ENCODE measurements around the gene RNMT.
"Not testable (repeated sequence)": the region's sequence is repeated elsewhere in the genome, so short reads cannot be mapped to it uniquely, and the experiment has no call there.

Gene RNMT

DNA sequence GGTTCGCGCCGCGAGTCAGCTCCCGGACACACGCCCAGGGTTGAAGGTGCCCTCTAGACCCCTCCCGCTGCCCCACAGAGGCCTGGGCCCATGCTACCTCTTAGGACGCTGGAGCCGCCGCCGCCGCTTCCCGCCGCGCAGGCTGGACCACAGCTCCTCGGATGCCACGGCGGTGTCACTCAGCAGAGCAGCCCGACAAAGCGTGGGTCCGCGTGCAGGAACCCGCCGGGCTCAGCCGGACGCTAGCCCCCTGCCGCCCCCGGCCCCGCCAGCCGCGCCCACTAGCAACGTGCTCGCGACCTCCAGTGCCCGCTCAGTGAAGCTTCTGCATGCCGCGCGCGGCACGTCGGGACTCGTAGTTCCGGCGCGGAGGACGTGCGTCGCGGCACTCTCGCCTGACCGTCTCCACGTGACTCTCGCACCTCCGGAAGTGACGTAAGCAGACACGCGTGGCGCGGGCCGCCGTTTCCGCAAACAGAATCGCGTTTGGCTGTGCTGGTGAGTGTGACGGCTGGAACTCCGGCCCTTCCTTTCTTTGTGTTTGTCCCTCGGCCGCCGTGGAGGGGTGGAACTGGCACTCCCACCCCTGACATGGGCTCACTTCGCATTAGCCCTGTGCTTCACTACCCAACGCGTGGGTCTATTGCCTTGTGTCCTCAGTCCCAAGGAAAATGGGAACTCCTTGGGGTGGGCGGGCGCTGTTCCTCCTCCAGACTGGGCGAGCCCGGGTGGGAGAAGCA lies at the start of gene RNMT, which contains the start of gene FAM210A:
Gene RNMT, plus strand, starts transcription at position 442 of the 740 bp plus-strand sequence. CDS start 4,845 bp downstream, outside the sequence.
Gene FAM210A, minus strand, starts transcription at position 327 of the 740 bp plus-strand sequence. CDS start 44,481 bp downstream, outside the sequence.
- FAIRE-seq = peak; percentile 74

DNA sequence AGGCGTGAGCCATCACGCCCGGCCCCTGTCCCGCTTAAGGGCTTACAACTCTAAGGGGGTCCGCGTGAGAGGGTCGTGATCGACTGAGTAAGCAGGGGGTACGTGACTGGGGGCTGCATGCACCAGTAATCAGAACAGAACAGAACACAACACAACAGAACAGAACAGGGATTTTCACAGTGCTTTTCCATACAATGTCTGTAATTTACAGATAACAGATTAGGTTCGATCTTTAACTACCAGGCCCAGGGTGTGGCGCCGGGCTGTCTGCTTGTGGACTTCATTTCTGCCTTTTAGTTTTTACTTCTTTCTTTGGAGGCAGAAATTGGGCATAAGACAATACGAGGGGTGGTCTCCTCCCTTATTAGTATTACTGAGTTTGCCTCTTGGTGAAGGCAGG lies 49.1 kb upstream of the RNMT start:
- FAIRE-seq = not testable (repeated sequence)

DNA sequence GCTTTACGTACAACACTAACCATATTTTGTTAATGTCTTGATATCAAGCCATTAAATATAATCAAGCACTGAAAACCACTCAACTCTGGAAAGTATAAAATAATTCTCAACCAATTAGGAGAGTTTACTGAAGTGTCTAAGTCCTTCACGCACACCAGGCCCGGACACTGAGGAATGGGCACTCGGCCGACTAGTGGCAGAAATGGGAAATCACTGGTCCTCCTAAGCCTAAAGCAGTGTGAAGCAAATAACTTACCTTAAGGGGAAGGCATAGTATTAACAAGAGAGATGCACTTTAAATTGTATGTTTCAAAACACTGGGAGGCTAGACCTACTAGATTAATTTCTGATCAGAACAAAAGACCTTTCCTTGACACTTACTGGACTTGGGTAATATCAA lies 45.9 kb upstream of the RNMT start:
- FAIRE-seq = no peak

DNA sequence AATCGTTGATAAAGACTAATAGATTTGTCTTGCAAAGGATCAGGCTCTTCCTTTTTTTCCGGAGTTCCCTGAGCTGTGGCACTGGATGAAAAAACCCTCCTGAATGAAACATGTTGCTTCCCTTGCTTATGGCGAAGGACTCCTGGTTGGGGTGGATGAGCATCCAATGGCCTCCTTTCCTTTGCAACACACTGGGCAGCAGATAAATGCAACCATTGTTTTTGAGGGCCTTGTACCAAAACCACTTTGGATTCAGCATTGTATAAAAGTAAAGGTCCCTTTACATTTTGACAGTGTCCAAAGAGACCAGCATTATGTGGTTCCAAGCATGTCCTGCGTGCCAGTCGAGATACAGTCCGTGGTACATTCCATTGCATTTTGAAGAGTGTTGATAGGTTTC lies 44.8 kb upstream of the RNMT start:
- no peak for FAIRE-seq

DNA sequence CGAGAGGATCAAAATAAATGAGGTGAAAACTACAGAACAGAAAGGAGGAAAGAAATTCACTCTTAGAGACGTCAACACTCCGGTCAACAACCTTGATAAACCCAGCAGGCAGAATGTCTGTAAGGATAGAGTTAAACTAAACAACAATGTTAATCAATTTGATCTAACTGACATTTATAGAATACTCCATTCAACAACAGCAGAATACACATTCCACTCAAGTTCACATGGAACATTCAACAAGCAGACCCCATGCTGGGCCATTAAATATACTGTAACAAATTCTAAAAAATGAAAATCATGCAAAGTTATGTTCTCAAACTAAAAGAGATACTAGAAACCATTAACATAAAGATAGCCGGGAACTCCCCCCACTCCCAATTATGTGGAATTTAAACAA lies 41.9 kb upstream of the RNMT start:
- FAIRE-seq = no peak

DNA sequence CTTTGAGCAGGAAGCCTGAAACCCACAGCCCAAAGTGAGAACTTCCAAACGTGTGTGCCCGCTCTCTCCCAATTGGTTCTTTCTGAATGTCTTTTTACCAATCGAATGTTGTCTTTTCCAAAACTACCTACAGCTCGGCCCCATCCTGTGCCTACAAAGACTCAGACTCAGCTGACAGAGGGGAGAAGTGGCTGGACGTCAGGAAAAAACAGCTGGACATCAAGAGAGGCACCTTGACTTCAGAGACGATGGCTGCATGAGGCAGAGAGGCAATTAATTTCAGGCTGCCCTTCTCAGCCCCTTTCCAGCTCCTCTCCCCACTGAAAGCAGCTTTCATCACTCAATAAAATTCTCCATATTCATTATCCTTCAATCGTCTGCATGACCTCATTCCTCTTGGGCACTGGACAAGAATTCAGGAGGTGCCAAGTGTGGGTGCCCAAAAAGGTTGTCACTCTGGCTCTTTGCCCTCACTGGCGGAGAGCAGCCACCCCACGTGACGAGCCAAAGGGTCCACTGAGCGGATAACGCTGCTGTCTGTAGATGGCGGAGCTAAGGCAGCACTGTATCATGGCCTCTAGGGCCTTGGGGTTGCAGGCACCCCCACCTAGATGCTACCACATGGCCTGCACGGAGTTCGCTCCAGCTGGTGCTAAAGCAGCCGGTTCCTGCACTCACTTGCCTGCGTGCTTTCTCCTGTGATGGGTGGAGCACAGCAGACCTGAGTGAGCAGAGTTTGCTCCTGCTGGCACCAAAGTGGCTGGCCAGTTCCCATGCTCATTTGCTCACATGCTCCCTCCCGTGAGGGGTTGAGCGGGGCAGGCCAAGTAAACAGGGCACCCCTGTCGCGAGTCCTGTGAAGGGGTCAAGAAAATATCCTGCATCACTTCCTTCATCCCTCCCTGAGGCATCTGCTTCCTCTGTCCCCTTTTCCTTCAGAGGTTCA lies 38.0 kb upstream of the RNMT start:
- no peak for FAIRE-seq

DNA sequence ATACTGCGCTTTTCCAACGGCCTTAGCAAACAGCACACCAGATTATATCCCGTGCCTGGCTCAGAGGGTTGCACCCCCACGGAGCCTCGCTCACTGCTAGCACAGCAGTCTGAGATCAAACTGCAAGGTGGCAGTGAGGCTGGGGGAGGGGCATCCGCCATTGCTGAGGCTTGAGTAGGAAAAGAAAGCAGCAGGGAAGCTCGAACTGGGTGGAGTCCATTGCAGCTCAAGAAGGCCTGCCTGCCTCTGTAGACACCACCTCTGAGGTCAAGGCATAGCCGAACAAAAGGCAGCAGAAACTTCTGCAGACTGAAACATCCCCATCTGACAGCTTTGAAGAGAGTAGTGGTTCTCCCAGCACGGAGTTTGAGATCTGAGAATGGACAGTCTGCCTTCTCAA lies 36.4 kb upstream of the RNMT start:
- FAIRE-seq = not testable (repeated sequence)

DNA sequence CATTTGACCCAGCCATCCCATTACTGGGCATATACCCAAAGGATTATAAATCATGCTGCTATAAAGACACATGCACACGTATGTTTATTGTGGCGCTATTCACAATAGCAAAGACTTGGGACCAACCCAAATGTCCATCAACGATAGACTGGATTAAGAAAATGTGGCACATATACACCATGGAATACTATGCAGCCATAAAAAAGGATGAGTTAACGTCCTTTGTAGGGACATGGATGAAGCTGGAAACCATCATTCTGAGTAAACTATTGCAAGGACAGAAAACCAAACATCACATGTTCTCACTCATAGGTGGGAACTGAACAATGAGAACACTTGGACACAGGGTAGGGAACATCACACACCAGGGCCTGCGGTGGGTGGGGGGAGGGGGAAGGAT lies 31.1 kb upstream of the RNMT start:
- FAIRE-seq = not testable (repeated sequence)

DNA sequence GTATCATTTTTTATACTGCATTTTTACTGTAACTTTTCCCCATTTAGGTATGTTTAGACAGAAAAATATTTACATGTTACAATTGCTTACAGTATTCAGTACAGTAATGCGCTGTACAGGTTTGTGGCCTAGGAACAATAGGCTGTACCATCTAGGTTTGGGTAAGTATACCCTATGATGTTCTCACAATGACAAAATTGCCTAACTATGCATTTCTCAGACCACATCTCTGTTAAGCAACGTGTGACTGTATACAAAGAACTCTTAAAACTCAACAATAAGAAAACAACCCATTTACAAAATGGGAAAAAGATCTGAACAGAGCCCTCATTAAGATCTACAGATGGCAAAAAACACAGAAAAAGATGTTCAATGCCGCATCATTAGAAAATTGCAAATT lies 29.5 kb upstream of the RNMT start:
- no peak for FAIRE-seq

DNA sequence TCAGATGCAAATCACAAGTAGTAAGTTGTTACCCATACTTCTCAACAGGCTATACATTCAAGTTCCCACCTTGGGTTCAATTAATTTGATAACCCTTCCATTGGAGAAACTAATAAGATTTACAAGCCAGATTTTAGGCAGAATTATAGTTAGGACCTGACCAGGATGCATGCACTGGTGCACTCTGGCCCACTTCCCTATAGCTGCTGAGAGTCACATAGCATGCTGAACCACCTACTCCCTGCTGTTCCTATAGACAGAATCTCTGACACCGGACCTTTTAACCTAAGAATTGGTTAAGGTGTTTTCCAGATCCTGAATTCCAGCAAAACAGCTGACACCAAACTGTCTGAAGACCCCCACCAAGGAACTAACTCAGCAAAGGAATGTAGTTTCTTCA lies 26.3 kb upstream of the RNMT start:
- no peak for FAIRE-seq

DNA sequence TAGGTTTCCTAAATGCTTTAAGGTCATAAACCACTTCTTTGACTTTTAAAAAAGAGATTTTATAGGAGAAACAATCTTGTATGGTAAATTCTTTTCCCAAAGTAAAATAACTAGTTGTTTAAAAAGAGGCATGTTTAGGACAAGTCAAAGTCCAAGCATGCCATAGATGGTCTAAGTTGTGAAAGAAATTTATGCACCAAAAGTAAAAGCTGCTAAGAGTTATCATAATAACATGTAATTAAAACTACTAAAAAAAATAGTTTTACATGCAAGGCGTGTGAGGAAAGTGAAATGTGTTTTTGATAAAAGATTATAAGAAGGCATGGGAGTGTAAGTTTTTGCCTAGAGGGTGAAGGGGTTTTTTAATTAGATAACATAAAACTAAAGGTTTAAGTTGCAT lies 22.6 kb upstream of the RNMT start:
- FAIRE-seq = peak; percentile 76

DNA sequence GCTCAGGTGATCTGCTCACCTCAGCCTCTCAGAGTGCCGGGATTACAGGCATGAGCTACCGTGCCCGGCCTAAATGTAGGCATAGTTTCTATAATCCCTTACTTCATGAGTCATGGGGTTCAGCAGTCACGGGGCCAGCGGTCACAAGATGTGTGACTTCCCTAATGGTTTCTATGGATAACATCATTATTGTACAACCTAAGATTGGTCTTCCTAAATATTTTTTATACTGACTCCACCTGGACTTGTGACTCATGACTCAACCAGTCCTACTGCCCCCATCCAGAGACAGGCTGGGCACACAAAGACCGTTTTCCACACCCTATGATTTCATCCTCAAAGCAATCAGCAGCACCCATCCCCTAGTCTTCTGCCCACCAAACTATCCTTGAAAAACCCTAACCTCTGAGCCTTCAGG lies 16.1 kb upstream of the RNMT start:
- no peak for FAIRE-seq

DNA sequence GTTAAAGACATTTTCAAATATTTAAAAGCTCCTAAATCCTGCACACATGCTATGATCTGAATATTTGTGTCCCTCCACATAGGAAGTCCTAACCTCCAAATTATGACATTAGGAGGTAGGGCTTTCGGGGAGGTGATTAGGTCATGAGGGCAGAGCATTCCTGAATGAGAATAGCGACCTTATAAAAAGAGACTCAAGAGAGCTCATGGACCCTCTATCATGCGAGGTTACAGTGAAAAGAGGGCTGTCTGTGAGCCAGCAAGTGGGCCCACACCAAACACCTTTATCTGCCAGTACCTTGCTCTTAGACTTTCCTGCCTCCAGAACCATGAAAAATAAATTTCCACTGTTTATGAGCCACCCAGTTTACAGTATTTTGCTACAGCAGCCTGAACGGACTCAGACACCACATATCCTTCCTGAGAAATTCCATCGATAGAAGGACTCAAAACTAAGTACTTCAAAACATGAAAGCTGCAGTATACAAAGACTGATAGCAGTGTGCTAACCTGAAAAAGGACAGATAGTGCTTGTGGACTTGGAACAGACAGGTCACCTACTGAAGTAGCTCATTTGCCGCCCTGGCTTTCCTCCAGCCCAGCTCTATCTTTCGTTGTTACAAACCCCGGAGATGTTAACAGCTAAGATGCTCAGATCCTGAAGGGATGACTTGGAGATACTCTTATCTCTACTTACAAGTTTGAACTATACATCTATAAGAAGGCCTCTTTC lies 13.9 kb upstream of the RNMT start:
- no peak for FAIRE-seq

DNA sequence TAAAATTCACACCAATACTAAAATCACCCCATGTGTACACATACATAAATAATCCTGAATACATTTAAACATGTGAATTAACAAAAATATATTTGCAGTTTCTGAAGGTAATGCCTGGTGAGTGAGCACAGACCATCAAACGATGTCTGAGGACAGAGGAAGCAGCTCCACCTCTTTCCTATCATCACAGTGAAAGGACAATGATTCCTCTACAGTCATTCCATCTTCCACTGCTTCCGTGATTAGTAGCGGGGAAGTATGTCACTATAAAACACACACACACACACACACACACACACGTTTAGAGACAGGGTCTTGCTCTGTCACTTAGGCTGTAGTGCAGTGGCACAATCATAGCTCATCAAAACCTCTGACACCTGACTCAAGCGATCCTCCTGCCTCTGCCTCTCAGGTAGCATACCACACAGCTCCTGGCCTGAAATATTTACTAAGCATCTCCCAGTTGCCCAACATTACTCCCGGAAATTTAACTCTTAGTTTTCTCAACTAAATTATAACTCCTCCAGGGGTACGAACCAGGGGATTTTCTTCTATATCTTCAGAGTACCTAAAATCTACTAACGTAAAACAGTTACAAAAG lies 12.9 kb upstream of the RNMT start:
- FAIRE-seq = no peak

DNA sequence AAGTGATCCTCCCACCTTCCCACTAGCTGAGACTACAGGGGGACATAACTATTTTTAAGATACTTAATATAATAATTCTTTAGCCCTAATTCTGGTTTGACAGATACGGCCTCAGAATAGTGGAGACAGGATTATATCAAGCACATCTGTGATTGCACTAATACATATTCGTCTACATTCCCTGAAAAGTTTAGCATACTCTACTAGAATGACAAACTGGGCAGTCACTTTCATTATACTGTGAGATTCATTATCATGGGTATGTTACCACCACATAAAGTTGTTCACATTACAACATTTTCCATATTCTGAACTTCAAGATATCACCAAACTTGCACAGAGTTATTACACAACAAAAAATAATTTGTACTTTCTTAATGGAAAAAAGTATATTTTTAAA lies 11.1 kb upstream of the RNMT start:
- FAIRE-seq = no peak

DNA sequence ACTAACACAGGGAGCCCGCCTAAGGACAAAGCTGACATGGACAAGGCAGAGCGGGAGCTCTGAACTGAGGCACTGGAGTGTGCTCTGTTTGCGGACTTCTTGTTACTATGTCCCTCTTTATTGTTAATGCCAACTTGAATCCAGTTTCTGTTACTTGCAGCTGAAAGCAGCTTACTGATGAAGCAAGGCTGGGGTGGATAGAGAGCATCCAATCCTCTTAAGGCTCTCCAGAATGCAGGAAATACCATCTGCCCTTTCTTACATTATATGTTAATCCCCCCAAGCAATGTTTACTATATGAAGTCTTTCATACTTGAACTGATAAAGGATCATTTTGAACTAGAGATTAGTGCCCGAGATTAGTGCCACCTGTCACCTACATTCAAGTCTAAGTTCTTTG lies 9.6 kb upstream of the RNMT start:
- no peak for FAIRE-seq

DNA sequence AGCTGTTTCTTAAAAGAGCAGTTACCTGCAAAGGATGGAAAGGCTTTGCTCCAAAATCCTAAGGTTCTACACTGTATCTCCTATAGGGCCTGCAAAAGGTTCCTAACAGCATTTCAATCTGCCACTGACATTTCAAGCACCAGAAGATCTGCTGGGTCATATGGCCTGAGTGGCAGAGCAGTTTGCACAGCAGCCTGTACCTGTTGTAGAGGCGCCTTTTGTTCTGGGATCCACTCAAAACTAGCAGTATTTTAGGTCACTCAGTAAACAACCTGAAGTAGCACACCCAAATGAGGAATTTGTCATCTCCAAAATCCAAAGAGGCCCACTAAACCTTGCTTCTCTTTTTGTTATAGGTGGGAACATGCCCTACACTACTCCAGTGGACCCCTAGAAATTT lies 6.3 kb upstream of the RNMT start:
- no peak for FAIRE-seq

DNA sequence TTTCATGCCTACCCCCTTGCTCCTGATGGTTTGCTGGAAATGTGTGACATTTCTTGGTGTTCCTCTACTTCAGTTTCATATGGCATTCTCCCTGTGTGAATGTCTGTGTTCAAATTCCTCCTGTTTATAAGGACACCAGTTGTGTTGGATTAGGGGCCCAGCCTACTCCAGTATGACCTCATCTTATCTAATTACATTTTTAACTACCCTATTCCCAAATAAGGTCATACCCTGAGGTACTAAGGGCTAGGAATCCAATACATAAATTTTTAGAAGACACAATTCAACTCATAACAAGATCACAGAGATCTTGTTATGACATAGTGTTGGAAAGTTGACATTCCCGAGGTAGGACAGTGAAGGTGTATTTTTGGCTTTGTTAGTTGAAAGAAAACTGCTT lies 5.6 kb upstream of the RNMT start:
- no peak for FAIRE-seq

DNA sequence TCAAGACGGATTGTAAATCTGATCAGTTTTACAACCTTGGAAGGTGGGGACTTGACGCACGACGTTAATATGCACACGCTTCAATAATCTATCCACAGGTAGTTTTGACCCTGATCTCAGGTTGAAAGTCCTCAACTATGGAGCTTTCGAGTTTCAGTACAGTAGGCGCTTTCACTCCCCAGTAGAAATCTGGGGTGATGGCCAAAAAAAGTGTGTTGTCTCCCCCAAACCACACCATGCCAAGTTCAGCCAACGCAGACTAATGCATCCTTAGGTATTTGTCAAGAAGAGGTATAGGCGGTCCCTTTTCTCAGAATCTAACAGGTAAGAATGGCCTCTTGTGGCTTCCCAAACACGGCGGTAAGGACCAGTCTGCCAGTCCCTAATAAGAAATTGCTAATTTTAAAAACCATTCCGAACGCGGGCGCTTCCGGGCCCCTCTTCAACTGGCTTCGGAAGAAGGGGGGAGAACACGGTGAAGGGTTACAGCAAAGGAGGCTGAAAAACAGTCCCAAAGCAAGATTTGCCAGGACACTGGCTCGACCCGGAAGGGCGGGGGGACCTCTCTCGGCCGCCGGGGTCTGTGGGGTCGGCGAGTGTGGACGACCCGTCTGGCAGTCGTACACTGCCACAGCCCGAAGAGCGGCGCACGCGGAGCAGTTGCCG lies 774 bp upstream of the RNMT start:
- no peak for FAIRE-seq

DNA sequence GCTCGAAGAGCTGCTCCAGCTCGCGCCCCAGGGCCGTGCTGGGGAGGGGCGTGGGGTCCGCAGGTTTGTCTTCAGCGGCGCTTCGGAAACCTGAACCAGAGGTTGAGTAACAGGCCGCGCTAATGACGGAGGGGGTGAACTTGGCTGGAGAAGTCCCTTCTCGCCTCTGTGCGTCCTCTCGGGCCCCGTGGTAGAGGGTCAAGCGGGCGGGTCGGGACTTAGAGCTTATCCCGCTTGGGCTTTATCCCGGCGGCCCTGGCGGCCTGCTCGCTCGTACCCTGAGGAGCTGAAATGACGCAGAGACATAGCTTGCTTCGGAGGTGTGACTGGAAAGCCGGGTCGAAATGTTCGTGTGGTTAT lies 479 bp downstream of the RNMT start:
- FAIRE-seq = no peak

DNA sequence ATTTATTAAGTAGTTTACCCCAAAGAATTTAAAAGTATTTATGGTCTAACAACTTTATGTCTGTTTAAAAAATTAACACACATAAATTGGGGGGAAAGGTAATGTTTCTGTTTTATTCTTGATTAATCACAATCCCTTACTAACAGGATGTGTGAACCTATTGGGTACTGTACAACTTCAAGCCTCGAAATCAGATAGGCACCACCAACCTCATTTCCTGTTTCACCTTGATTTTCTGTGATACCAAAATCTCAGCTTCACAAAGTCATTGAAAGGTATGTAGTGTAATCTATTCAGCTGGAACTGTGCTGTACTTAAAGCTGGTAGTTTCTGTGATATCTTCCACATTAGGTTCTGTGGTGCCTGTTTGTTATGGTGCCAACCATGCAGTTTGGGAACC lies 4.0 kb downstream of the RNMT start:
- FAIRE-seq = no peak

DNA sequence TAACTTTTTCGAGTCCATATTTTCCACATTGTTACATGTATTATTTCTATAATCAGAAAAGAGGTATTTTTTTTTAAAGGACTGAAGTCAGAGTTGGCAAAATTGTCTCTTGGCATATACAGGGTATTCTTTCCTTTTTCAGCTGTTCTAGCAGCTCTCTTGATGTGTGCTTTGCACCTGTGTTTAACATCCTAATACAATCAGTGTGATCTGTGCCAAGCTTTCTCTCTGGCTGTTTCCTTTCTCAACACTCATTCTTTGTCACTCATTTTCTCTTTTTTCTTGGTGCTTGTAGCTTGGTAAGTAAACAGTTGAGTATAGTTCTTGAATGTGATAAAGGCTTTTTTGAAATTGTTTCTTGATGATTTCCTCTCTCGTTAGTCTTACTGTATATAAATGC lies 9.2 kb downstream of the RNMT start:
- no peak for FAIRE-seq

Data from G401.6 (cell line).